ENCODE measurements around the gene YAP1. TPM values are rescaled to one million over a fixed set of nuclear protein-coding genes. Genes with fewer than 3 reads are reported as not detected.
A peak's percentile ranks its signal among the peaks of the same experiment; 100 is the strongest.

Gene YAP1
- total and polyA plus RNA-seq, 5 donors = 32.0 to 112 (median 103) TPM

- 92% methylated on average over 1 of the region's 1 CpG for WGBS
Observed at GRCh38 chr11:102266099-102266498, 155.9 kb downstream of the YAP1 start.

GRCh38 chr11:102267609-102268008 lies 157.4 kb downstream of the YAP1 start:
- 53% methylated on average over 5 of the region's 5 CpGs for WGBS
- Histone ChIP-seq H3K4me1 (ENCODE audit: control insufficient read depth, insufficient read depth, low read length) (no peaks in the 10 kb centered on the region), H3K4me3 (ENCODE audit: low read length) (no peak overlapping the region), H3K9me3 (ENCODE audit: control insufficient read depth, low read length) (no peaks in the 10 kb centered on the region), H3K27ac (ENCODE audit: low read length) (no peak overlapping the region), H3K27me3 (ENCODE audit: control insufficient read depth, insufficient read depth) (no peaks in the 10 kb centered on the region)
- DNase-seq = no peak
- intact Hi-C loops (cut with DNase I) = loop anchor here in 3 of 4 donors (5.0 to 10.0 kb wide), 3 partner anchors 153 to 163 kb away; partner anchors contain the start of gene YAP1 (in 1 of the 3)
- ATAC-seq = peak in 1 of 2 donors; percentile 71

More at GRCh38 chr11:102266099-102266498, 155.9 kb downstream of the YAP1 start:
- Histone ChIP-seq H3K27me3 (ENCODE audit: control insufficient read depth, insufficient read depth) (no peaks in the 10 kb centered on the region), H3K4me1 (ENCODE audit: control insufficient read depth, insufficient read depth, low read length) (no peaks in the 10 kb centered on the region), H3K4me3 (ENCODE audit: low read length) (no peak overlapping the region), H3K27ac (ENCODE audit: low read length) (no peak overlapping the region), H3K9me3 (ENCODE audit: control insufficient read depth, low read length) (no peaks in the 10 kb centered on the region)
- DNase-seq (no peak), ATAC-seq (no peak)
- intact Hi-C loops (cut with DNase I) = loop anchor here in 3 of 4 donors (5.0 to 10.0 kb wide), 3 partner anchors 151 to 161 kb away; partner anchors contain the start of gene YAP1 (in 1 of the 3)

- H3K27ac ChIP-seq (ENCODE audit: low read length) = no peak overlapping the region
- WGBS = 13% methylated on average over 39 of the region's 39 CpGs
Observed at GRCh38 chr11:102268083-102268984, 158.1 kb downstream of the YAP1 start.

GRCh38 chr11:102268985-102269470 lies 158.8 kb downstream of the YAP1 start:
- 14% methylated on average over 6 of the region's 6 CpGs for WGBS

More at GRCh38 chr11:102268083-102268984, 158.1 kb downstream of the YAP1 start:
- ATAC-seq (peak; percentile 95 to 96), DNase-seq (peak; percentile 74 to 91 (median 88))
- intact Hi-C loops (cut with DNase I) = loop anchor here in 3 of 4 donors (5.0 to 10.0 kb wide), 3 partner anchors 154 to 164 kb away; partner anchors contain the start of gene YAP1 (in 1 of the 3)
- H3K9me3 ChIP-seq (ENCODE audit: control insufficient read depth, low read length) = no peaks in the 10 kb centered on the region
- peak overlapping the region; percentile 38 for H3K4me3 ChIP-seq (ENCODE audit: low read length)
- H3K4me1 ChIP-seq (ENCODE audit: control insufficient read depth, insufficient read depth, low read length) = no peaks in the 10 kb centered on the region
- no peaks in the 10 kb centered on the region for H3K27me3 ChIP-seq (ENCODE audit: control insufficient read depth, insufficient read depth)

GRCh38 chr11:102269927-102270326 lies 159.7 kb downstream of the YAP1 start:
- intact Hi-C loops (cut with DNase I) = loop anchor here in 3 of 4 donors (5.0 to 10.0 kb wide), 3 partner anchors 155 to 165 kb away; partner anchors contain the start of gene YAP1 (in 1 of the 3)
- Histone ChIP-seq H3K9me3 (ENCODE audit: control insufficient read depth, low read length) (no peaks in the 10 kb centered on the region), H3K4me1 (ENCODE audit: control insufficient read depth, insufficient read depth, low read length) (no peaks in the 10 kb centered on the region), H3K4me3 (ENCODE audit: low read length) (no peak overlapping the region), H3K27ac (ENCODE audit: low read length) (no peak overlapping the region), H3K27me3 (ENCODE audit: control insufficient read depth, insufficient read depth) (no peaks in the 10 kb centered on the region)
- WGBS = 91% methylated on average over 2 of the region's 2 CpGs
- DNase-seq (no peak), ATAC-seq (no peak)

More at GRCh38 chr11:102268985-102269470, 158.8 kb downstream of the YAP1 start:
- no peaks in the 10 kb centered on the region for H3K4me1 ChIP-seq (ENCODE audit: control insufficient read depth, insufficient read depth, low read length)
- no peak for ATAC-seq
- H3K27ac ChIP-seq (ENCODE audit: low read length) = no peak overlapping the region
- H3K4me3 ChIP-seq (ENCODE audit: low read length) = peak overlapping the region; percentile 38
- H3K9me3 ChIP-seq (ENCODE audit: control insufficient read depth, low read length) = no peaks in the 10 kb centered on the region
- no peak for DNase-seq
- intact Hi-C loops (cut with DNase I) = loop anchor here in 3 of 4 donors (5.0 to 10.0 kb wide), 3 partner anchors 154 to 164 kb away; partner anchors contain the start of gene YAP1 (in 1 of the 3)
- no peaks in the 10 kb centered on the region for H3K27me3 ChIP-seq (ENCODE audit: control insufficient read depth, insufficient read depth)

- ATAC-seq (no peak), DNase-seq (no peak)
- H3K27ac ChIP-seq (ENCODE audit: low read length) = no peak overlapping the region
- H3K9me3 ChIP-seq (ENCODE audit: control insufficient read depth, low read length) = no peaks in the 10 kb centered on the region
- H3K27me3 ChIP-seq (ENCODE audit: control insufficient read depth, insufficient read depth) = no peaks in the 10 kb centered on the region
- 68% methylated on average over 10 of the region's 10 CpGs for WGBS
- H3K4me3 ChIP-seq (ENCODE audit: low read length) = no peak overlapping the region
- intact Hi-C loops (cut with DNase I) = no loop called here
- H3K4me1 ChIP-seq (ENCODE audit: control insufficient read depth, insufficient read depth, low read length) = no peaks in the 10 kb centered on the region
Observed at GRCh38 chr11:102272047-102272824, 162.0 kb downstream of the YAP1 start.

- H3K27me3 ChIP-seq (ENCODE audit: control insufficient read depth, insufficient read depth) = no peaks in the 10 kb centered on the region
- no peak for DNase-seq
- no peak overlapping the region for H3K4me3 ChIP-seq (ENCODE audit: low read length)
- intact Hi-C loops (cut with DNase I) = no loop called here
- WGBS = 95% methylated on average over 3 of the region's 3 CpGs
- H3K27ac ChIP-seq (ENCODE audit: low read length) = no peak overlapping the region
- ATAC-seq = no peak
- no peaks in the 10 kb centered on the region for H3K4me1 ChIP-seq (ENCODE audit: control insufficient read depth, insufficient read depth, low read length)
- no peaks in the 10 kb centered on the region for H3K9me3 ChIP-seq (ENCODE audit: control insufficient read depth, low read length)
Observed at GRCh38 chr11:102274628-102275027, 164.4 kb downstream of the YAP1 start.

- Histone ChIP-seq H3K4me1 (ENCODE audit: control insufficient read depth, insufficient read depth, low read length) (no peaks in the 10 kb centered on the region), H3K27ac (ENCODE audit: low read length) (no peak overlapping the region), H3K4me3 (ENCODE audit: low read length) (no peak overlapping the region), H3K9me3 (ENCODE audit: control insufficient read depth, low read length) (no peaks in the 10 kb centered on the region), H3K27me3 (ENCODE audit: control insufficient read depth, insufficient read depth) (no peaks in the 10 kb centered on the region)
- DNase-seq (no peak), ATAC-seq (no peak)
- 57% methylated on average over 4 of the region's 4 CpGs for WGBS
- intact Hi-C loops (cut with DNase I) = no loop called here
Observed at GRCh38 chr11:102276362-102276761, 166.1 kb downstream of the YAP1 start.

GRCh38 chr11:102276783-102277182 lies 166.5 kb downstream of the YAP1 start:
- ATAC-seq (no peak), DNase-seq (no peak)
- H3K9me3 ChIP-seq (ENCODE audit: control insufficient read depth, low read length) = no peaks in the 10 kb centered on the region
- WGBS = 36% methylated on average over 3 of the region's 3 CpGs
- no peaks in the 10 kb centered on the region for H3K27me3 ChIP-seq (ENCODE audit: control insufficient read depth, insufficient read depth)
- intact Hi-C loops (cut with DNase I) = no loop called here
- no peak overlapping the region for H3K4me3 ChIP-seq (ENCODE audit: low read length)
- H3K4me1 ChIP-seq (ENCODE audit: control insufficient read depth, insufficient read depth, low read length) = no peaks in the 10 kb centered on the region
- H3K27ac ChIP-seq (ENCODE audit: low read length) = no peak overlapping the region

GRCh38 chr11:102279641-102280170 lies 169.5 kb downstream of the YAP1 start:
- no peaks in the 10 kb centered on the region for H3K9me3 ChIP-seq (ENCODE audit: control insufficient read depth, low read length)
- ATAC-seq (peak in 1 of 2 donors; percentile 50), DNase-seq (no peak)
- H3K4me1 ChIP-seq (ENCODE audit: control insufficient read depth, insufficient read depth, low read length) = no peaks in the 10 kb centered on the region
- no peak overlapping the region for H3K4me3 ChIP-seq (ENCODE audit: low read length)
- no peaks in the 10 kb centered on the region for H3K27me3 ChIP-seq (ENCODE audit: control insufficient read depth, insufficient read depth)
- WGBS = 16% methylated on average over 13 of the region's 13 CpGs
- no peak overlapping the region for H3K27ac ChIP-seq (ENCODE audit: low read length)
- intact Hi-C loops (cut with DNase I) = loop anchor here in 2 of 4 donors (10.0 kb wide), 2 partner anchors 205 to 215 kb away; no protein-coding TSS in a partner anchor
